Caco-2 (cell line): ENCODE results near the gene HYAL3. TPM values are rescaled to one million over a fixed set of nuclear protein-coding genes. Genes with fewer than 3 reads are reported as not detected.
A peak's percentile ranks its signal among the peaks of the same experiment; 100 is the strongest.

Source experiments
- BruUV-seq: library from RNA; stranded (reverse); fragments of 400-500 nt; replicated peaks from 2 replicates; lab custom pipeline; 2021; lab: Mats Ljungman, UMichigan
- CTCF ChIA-PET: fragments of 300-600 bp; sonication (Branson Sonifier 250); formaldehyde crosslinking; loops from one replicate; lab custom pipeline; 2022; ENCODE audit warnings: antibody characterized with exemption; lab: Charles Lee
- POLR2A ChIA-PET: fragments of 300-600 bp; sonication (Branson Sonifier 250); formaldehyde crosslinking; loops from one replicate; lab custom pipeline; 2022; ENCODE audit warnings: antibody characterized with exemption; lab: Charles Lee
- DNase-seq, 2 experiments: peaks; one replicate each; pipeline versions ENCODE4 v3.0.0 to v3.0.0-alpha.2; 2020 to 2022
- H3K27me3 ChIP-seq: replicated peaks from 2 replicates; pipeline ENCODE4 v1.6.0; 2011; ENCODE audit warnings: low read length; ENCODE audit not compliant: control insufficient read depth, insufficient read depth
- H3K36me3 ChIP-seq: 2 replicates; pipeline ENCODE4 v1.5.1; 2011; ENCODE audit warnings: low read length; ENCODE audit not compliant: control insufficient read depth, insufficient read depth
- H3K4me1 ChIP-seq: fragments of 250-450 bp; sonication (Bioruptor Pico); 2 replicates; pipeline ENCODE4 v1.5.1; 2020; ENCODE audit warnings: mild to moderate bottlenecking
- H3K4me3 ChIP-seq: 2 replicates; pipeline ENCODE4 v1.5.1; 2011; ENCODE audit warnings: low read depth, mild to moderate bottlenecking, control low read depth, low read length
- H3K9me3 ChIP-seq: fragments of 250-450 bp; sonication (Bioruptor Pico); 2 replicates; pipeline ENCODE4 v1.5.1; 2020; ENCODE audit warnings: mild to moderate bottlenecking, moderate library complexity
- H3K27ac Mint-ChIP-seq: one replicate; pipeline ENCODE4 v1.8.0; 2022; ENCODE audit warnings: mixed read lengths; ENCODE audit not compliant: unreplicated experiment
- H3K27me3 Mint-ChIP-seq: one replicate; pipeline ENCODE4 v1.8.0; 2022; ENCODE audit warnings: mixed read lengths; ENCODE audit not compliant: insufficient read depth, unreplicated experiment
- H3K36me3 Mint-ChIP-seq: one replicate; pipeline ENCODE4 v1.8.0; 2022; ENCODE audit warnings: mild to moderate bottlenecking, mixed read lengths; ENCODE audit not compliant: insufficient read depth, unreplicated experiment
- H3K4me1 Mint-ChIP-seq: one replicate; pipeline ENCODE4 v1.8.0; 2022; ENCODE audit warnings: low read depth, mixed read lengths; ENCODE audit not compliant: unreplicated experiment
- H3K4me3 Mint-ChIP-seq: one replicate; pipeline ENCODE4 v1.8.0; 2022; ENCODE audit warnings: mild to moderate bottlenecking, moderate library complexity, mixed read lengths; ENCODE audit not compliant: unreplicated experiment
- H3K9me3 Mint-ChIP-seq: one replicate; pipeline ENCODE4 v1.8.0; 2022; ENCODE audit warnings: mixed read lengths; ENCODE audit not compliant: unreplicated experiment
- intact Hi-C: fragments of 100-400 bp; cut with micrococcal nuclease; formaldehyde crosslinking; loops from one replicate; pipeline ENCODE4 v1.10.0; 2022; ENCODE audit not compliant: unreplicated experiment
- total RNA-seq: library from RNA; stranded (reverse); gene quantifications from 2 replicates; pipeline ENCODE4 v1.2.3, GENCODE V29; 2022
- TF ChIP-seq, protein P1 (sequence below), 2 experiments: fragments of 200-600 bp in 1 of 2; IDR thresholded peaks; 1 replicate in 1 of 2; 2 replicates in 1 of 2; pipeline versions ENCODE4 v1.5.1 to v1.8.0; 2011 to 2022; ENCODE audit warnings: antibody characterized with exemption in 1 of 2, control low read depth in 1 of 2, inconsistent platforms in 1 of 2, low read depth in 1 of 2, low read length in 1 of 2, mild to moderate bottlenecking in 1 of 2, moderate library complexity in 1 of 2; ENCODE audit not compliant: insufficient read depth in 1 of 2, severe bottlenecking in 1 of 2, unreplicated experiment in 1 of 2

The HYAL3 gene
- total RNA-seq, 1 experiment from 2014 or later, result 5.2 TPM

DNA sequence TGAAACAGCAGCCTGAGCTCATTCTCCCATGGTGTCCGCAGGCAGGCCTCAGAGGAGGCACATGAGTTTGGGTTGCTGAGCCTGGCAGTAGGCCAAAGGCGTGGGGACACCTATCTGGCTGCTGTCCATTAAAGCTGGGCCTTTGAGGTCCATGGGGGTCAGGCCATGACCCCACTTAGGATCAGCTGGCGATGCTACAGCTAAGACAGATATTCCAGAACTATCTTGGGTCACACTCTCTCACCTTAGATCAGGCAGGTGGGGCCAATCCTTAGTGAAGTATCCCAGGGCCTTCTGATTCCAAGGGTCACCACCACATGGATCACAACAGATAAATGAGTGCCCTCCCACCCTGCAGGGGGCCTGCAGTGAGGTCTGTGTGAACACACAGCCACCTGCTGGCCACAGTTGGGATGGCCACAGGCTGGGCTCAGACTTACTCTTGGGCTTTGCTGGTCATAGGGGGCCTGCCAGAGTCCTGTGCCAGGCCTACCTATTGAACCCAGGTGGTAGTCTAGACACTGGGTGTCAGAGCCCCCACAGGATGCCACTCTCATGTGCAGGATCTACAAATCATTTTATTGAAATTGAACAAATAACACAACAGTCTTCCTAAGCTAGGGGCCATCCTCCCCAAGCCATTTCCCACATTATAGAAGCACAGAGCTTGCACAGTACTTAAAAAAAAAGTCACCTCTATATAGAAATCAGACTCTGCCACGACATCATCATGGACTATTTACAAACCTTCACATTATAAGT, 25.3 kb upstream of the HYAL3 start:
- BruUV-seq, result no TSS peak
- Mint-ChIP-seq H3K4me3 (no peak overlapping the region), H3K27ac (no peak overlapping the region), H3K27me3 (no peaks in the 10 kb centered on the region), H3K9me3 (no peaks in the 10 kb centered on the region), H3K36me3 (peaks cover 34% of the 10 kb centered on the region), H3K4me1 (no peaks in the 10 kb centered on the region)
- Histone ChIP-seq H3K4me3 (no peak overlapping the region), H3K9me3 (no peaks in the 10 kb centered on the region), H3K4me1 (peaks cover 22% of the 10 kb centered on the region), H3K36me3 (peaks cover 2% of the 10 kb centered on the region), H3K27me3 (no peaks in the 10 kb centered on the region)
- ChIA-PET POLR2A (interaction anchor here (0.6 kb wide), 1 partner anchor 13 kb away, joined by 3 read pairs; no protein-coding TSS in a partner anchor), CTCF (interaction anchor here (0.5 to 2.3 kb wide), 5 partner anchors 12 to 87 kb away, joined by 4 to 12 read pairs (median 7); partner anchors contain the start of genes HYAL1, HYAL3, IFRD2 and NAA80)
- peak; percentile 84 to 88 for DNase-seq
- TF ChIP-seq, protein P1, sequence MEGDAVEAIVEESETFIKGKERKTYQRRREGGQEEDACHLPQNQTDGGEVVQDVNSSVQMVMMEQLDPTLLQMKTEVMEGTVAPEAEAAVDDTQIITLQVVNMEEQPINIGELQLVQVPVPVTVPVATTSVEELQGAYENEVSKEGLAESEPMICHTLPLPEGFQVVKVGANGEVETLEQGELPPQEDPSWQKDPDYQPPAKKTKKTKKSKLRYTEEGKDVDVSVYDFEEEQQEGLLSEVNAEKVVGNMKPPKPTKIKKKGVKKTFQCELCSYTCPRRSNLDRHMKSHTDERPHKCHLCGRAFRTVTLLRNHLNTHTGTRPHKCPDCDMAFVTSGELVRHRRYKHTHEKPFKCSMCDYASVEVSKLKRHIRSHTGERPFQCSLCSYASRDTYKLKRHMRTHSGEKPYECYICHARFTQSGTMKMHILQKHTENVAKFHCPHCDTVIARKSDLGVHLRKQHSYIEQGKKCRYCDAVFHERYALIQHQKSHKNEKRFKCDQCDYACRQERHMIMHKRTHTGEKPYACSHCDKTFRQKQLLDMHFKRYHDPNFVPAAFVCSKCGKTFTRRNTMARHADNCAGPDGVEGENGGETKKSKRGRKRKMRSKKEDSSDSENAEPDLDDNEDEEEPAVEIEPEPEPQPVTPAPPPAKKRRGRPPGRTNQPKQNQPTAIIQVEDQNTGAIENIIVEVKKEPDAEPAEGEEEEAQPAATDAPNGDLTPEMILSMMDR (IDR thresholded peaks at IDR 0.05; ENCODE audit: insufficient read depth in 1 of 2, low read depth in 1 of 2, low read length in 1 of 2, severe bottlenecking in 1 of 2, unreplicated experiment in 1 of 2), result peak; percentile 88 to 94
- intact Hi-C loops, result loop anchor here (1.0 to 2.0 kb wide), 3 partner anchors 50 to 98 kb away; no protein-coding TSS in a partner anchor

DNA sequence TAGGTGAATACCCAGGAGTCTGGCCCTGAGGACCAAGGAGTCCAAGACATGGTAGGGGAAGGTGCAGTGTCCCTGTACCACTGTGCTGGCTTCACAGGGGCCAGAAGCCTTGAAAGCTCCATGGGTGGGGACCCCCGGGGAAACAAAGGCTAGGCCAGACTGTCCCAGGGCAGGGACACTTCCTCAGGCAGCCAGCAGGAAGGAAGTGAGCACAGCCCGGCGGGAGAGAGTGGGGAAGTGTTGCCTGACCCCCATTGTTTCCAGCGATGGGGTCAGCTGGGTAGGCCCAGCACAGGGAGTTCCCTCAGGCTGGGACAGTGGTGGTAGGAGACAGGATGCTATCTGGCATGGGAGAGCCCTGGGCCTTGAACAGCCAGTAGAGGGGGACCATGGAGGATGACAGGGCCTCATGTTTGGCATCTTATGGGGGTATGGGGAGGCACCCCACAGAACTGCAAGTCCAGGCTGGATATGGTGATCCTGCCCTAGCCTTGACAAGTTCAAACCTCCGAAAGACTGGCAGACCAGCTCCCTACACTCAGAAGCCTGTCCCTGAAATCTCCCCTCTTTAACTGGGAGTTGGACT, 24.5 kb upstream of the HYAL3 start:
- peaks cover 4% of the 10 kb centered on the region for H3K36me3 ChIP-seq
- ChIA-PET CTCF (interaction anchor here (0.5 to 2.3 kb wide), 6 partner anchors 13 to 90 kb away, joined by 4 to 12 read pairs (median 6); partner anchors contain the start of genes HYAL1, HYAL3, IFRD2 and NAA80), POLR2A (no interaction called here)
- H3K27me3 ChIP-seq, result no peaks in the 10 kb centered on the region
- no peak overlapping the region for H3K4me3 ChIP-seq
- no peaks in the 10 kb centered on the region for H3K9me3 ChIP-seq
- H3K4me1 ChIP-seq, result peaks cover 22% of the 10 kb centered on the region
- intact Hi-C loops, result loop anchor here (1.0 to 2.0 kb wide), 3 partner anchors 49 to 97 kb away; no protein-coding TSS in a partner anchor
- Mint-ChIP-seq H3K9me3 (no peaks in the 10 kb centered on the region), H3K4me3 (no peak overlapping the region), H3K27ac (peak overlapping the region; percentile 96), H3K4me1 (no peaks in the 10 kb centered on the region), H3K36me3 (peaks cover 42% of the 10 kb centered on the region), H3K27me3 (no peaks in the 10 kb centered on the region)
- DNase-seq, result no peak
- BruUV-seq, result no TSS peak
- TF ChIP-seq, protein P1 (IDR thresholded peaks at IDR 0.05; ENCODE audit: insufficient read depth in 1 of 2, low read depth in 1 of 2, low read length in 1 of 2, severe bottlenecking in 1 of 2, unreplicated experiment in 1 of 2), result no peak

DNA sequence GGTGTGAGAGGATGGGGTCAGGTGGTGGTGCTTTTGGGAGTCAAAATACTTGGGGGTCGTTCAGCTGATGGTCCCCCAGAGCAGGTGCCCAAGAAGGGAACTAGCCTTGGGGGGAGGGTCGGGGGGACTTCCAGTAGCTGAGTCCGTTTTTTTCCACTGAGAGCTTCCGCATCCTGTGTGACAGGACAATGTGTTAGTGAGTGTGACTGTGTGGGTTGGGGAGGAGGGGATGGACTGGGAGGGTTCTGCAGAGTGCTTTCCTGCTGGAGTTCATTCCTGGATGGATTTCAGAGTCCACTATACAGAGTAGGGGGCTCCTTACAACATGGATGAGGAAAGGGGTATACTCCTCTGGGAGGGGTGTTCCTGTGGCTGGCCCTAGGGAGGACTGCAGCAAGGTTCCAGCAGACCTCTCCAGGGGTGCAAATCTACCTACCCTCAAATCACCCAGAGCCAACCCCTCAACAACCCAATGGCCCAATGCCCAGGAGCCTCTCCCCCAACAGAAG, 23.9 kb upstream of the HYAL3 start:
- no peaks in the 10 kb centered on the region for H3K27me3 Mint-ChIP-seq
- POLR2A ChIA-PET, result no interaction called here
- no peak for DNase-seq
- CTCF ChIA-PET, result interaction anchor here (2.2 to 2.3 kb wide), 2 partner anchors 14 to 20 kb away, joined by 11 to 12 read pairs; partner anchors contain the start of gene HYAL1
- Histone ChIP-seq H3K27me3 (no peaks in the 10 kb centered on the region), H3K9me3 (no peaks in the 10 kb centered on the region), H3K36me3 (peaks cover 4% of the 10 kb centered on the region), H3K4me1 (peaks cover 22% of the 10 kb centered on the region), H3K4me3 (no peak overlapping the region)
- H3K27ac Mint-ChIP-seq, result peak overlapping the region; percentile 96
- H3K36me3 Mint-ChIP-seq, result peaks cover 42% of the 10 kb centered on the region
- no peaks in the 10 kb centered on the region for H3K4me1 Mint-ChIP-seq
- H3K9me3 Mint-ChIP-seq, result no peaks in the 10 kb centered on the region
- intact Hi-C loops, result no loop called here
- TF ChIP-seq, protein P1 (IDR thresholded peaks at IDR 0.05; ENCODE audit: insufficient read depth in 1 of 2, low read depth in 1 of 2, low read length in 1 of 2, severe bottlenecking in 1 of 2, unreplicated experiment in 1 of 2), result no peak
- BruUV-seq, result no TSS peak
- H3K4me3 Mint-ChIP-seq, result no peak overlapping the region
